BE2C (cell line): Measurements from ENCODE around the gene ZSCAN20.
"Not testable (repeated sequence)": the region's sequence is repeated elsewhere in the genome, so short reads cannot be mapped to it uniquely, and the experiment has no call there.

Experiments
- DNase-seq: peaks from one replicate; pipeline ENCODE4 v3.0.0-alpha.2; 2020
- H3K27me3 ChIP-seq: fragments of 250-450 bp; sonication (Bioruptor Pico); 2 replicates; pipeline ENCODE4 v1.5.1; 2020; ENCODE audit warnings: mild to moderate bottlenecking
- H3K36me3 ChIP-seq: fragments of 250-450 bp; sonication (Bioruptor Pico); 2 replicates; pipeline ENCODE4 v1.5.1; 2020; ENCODE audit warnings: mild to moderate bottlenecking
- H3K4me1 ChIP-seq: fragments of 250-450 bp; sonication (Bioruptor Pico); 2 replicates; pipeline ENCODE4 v1.5.1; 2020
- H3K4me3 ChIP-seq: 2 replicates; pipeline ENCODE4 v1.5.1; 2011; ENCODE audit warnings: low read depth, low read length
- H3K9me3 ChIP-seq: fragments of 250-450 bp; sonication (Bioruptor Pico); 2 replicates; pipeline ENCODE4 v1.5.1; 2020
- CTCF ChIP-seq: IDR thresholded peaks from 2 replicates; pipeline ENCODE4 v1.5.1; 2012; ENCODE audit warnings: mild to moderate bottlenecking, low read depth, low read length

Gene ZSCAN20

GRCh38 chr1:33501774-33502173 lies 29.3 kb downstream of the ZSCAN20 start:
- DNase-seq: no peak
- H3K4me3 ChIP-seq: no peak overlapping the region
- H3K27me3 ChIP-seq: no peaks in the 10 kb centered on the region
- TF ChIP-seq CTCF: no peak
- no peaks in the 10 kb centered on the region for H3K36me3 ChIP-seq
- no peaks in the 10 kb centered on the region for H3K9me3 ChIP-seq
- H3K4me1 ChIP-seq: no peaks in the 10 kb centered on the region

- TF ChIP-seq CTCF: no peak
- no peaks in the 10 kb centered on the region for H3K4me1 ChIP-seq
These were observed 30.3 kb downstream of the ZSCAN20 start for GRCh38 chr1:33502726-33503125.

GRCh38 chr1:33503506-33503905 lies 31.1 kb downstream of the ZSCAN20 start:
- Histone ChIP-seq H3K36me3 (no peaks in the 10 kb centered on the region), H3K4me1 (no peaks in the 10 kb centered on the region), H3K9me3 (no peaks in the 10 kb centered on the region), H3K4me3 (no peak overlapping the region), H3K27me3 (no peaks in the 10 kb centered on the region)
- TF ChIP-seq CTCF: no peak
- DNase-seq: no peak

More at GRCh38 chr1:33502726-33503125, 30.3 kb downstream of the ZSCAN20 start:
- Histone ChIP-seq H3K27me3 (no peaks in the 10 kb centered on the region), H3K9me3 (no peaks in the 10 kb centered on the region), H3K4me3 (no peak overlapping the region), H3K36me3 (no peaks in the 10 kb centered on the region)
- no peak for DNase-seq

GRCh38 chr1:33507661-33508060 lies 35.2 kb downstream of the ZSCAN20 start:
- no peaks in the 10 kb centered on the region for H3K36me3 ChIP-seq
- no peak overlapping the region for H3K4me3 ChIP-seq
- H3K4me1 ChIP-seq: no peaks in the 10 kb centered on the region
- H3K27me3 ChIP-seq: no peaks in the 10 kb centered on the region
- no peaks in the 10 kb centered on the region for H3K9me3 ChIP-seq
- no peak for TF ChIP-seq CTCF
- DNase-seq: no peak

- Histone ChIP-seq H3K4me1 (no peaks in the 10 kb centered on the region), H3K4me3 (no peak overlapping the region), H3K27me3 (no peaks in the 10 kb centered on the region), H3K9me3 (no peaks in the 10 kb centered on the region), H3K36me3 (no peaks in the 10 kb centered on the region)
- no peak for TF ChIP-seq CTCF
- no peak for DNase-seq
These were observed 35.7 kb downstream of the ZSCAN20 start for GRCh38 chr1:33508151-33508550.

GRCh38 chr1:33509276-33509675 lies 36.8 kb downstream of the ZSCAN20 start:
- DNase-seq, H3K27me3 ChIP-seq, H3K4me1 ChIP-seq, H3K36me3 ChIP-seq, H3K4me3 ChIP-seq, H3K9me3 ChIP-seq: not testable (repeated sequence)
